ENCODE results near the gene ETNK1.
A peak's percentile ranks its signal among the peaks of the same experiment; 100 is the strongest.

ETNK1 gene

DNA sequence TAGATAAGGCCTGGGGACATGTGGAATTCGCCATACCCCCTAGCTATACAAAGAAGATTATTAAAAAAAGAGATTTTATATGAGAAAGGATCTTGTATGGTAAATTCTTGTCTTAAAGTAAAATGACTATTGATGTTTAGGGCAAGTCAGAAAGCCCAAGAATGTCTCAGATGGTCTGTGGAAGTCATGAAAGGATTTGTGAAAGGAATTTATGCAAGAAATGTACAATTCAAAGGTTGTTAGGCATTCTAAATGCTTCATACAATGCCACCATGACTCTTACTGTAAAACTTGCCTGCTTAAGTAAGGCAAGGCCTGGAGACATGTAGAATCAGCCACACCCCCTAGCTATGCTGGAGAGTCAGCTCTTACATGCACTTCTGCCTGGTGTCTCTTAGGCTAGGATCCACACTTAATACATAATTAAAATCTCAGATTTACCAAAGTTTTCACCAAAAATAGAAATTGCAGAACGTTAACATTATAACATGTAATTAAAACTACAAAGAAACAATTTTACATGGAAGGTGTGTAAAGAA, 8.9 kb upstream of the ETNK1 start:
- TF ChIP-seq, protein P1, sequence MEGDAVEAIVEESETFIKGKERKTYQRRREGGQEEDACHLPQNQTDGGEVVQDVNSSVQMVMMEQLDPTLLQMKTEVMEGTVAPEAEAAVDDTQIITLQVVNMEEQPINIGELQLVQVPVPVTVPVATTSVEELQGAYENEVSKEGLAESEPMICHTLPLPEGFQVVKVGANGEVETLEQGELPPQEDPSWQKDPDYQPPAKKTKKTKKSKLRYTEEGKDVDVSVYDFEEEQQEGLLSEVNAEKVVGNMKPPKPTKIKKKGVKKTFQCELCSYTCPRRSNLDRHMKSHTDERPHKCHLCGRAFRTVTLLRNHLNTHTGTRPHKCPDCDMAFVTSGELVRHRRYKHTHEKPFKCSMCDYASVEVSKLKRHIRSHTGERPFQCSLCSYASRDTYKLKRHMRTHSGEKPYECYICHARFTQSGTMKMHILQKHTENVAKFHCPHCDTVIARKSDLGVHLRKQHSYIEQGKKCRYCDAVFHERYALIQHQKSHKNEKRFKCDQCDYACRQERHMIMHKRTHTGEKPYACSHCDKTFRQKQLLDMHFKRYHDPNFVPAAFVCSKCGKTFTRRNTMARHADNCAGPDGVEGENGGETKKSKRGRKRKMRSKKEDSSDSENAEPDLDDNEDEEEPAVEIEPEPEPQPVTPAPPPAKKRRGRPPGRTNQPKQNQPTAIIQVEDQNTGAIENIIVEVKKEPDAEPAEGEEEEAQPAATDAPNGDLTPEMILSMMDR (IDR thresholded peaks at IDR 0.05; ENCODE audit: low read depth, low read length), result no peak
- H3K4me3 ChIP-seq (replicated peaks in 1 of 2; ENCODE audit: low read depth in 2 of 2, low read length in 2 of 2), result no peak overlapping the region
- no peak for DNase-seq (ENCODE audit: low read depth in 2 of 2)

DNA sequence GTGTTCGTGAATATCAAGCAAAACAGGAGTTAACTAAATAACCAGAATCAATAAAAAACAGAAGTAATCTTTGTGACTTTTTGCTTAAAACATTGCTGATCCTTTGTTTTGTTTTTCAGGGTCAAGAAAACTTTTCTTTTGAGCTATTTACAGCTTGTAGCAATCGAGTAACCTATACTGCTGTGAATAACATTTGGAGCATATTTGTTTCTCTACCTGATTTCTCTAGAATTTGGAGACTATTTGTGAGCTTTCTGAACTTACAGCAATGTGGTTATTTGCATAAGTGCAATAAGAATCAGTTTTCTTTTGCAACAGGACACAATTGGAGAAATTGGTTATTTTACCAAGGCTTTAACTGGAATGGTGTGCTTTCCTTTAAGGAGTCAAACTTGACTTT, 7.3 kb upstream of the ETNK1 start:
- DNase-seq (ENCODE audit: low read depth in 2 of 2), result no peak

DNA sequence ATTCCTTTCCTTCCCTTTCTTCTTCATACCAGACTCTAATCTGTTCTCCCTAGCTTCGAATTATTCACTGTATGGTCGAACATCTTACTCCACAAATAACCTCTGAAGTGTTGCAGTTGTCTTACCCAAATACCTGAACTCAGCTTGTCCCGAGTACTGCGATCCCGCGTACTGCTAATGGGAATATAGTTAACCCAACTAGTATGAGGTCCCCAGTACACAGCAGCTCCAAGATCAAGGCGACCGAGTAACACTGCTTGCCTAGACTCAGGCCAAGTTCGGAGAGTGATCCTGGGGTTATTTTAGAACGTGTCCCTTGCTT, 462 bp upstream of the ETNK1 start:
- no peak for DNase-seq (ENCODE audit: low read depth in 2 of 2)
- H3K4me3 ChIP-seq (replicated peaks in 1 of 2; ENCODE audit: low read depth in 2 of 2, low read length in 2 of 2), result peak overlapping the region; percentile 88 to 99
- TF ChIP-seq, protein P1 (IDR thresholded peaks at IDR 0.05; ENCODE audit: low read depth, low read length), result no peak

More for the DNA sequence above, 7.3 kb upstream of the ETNK1 start:
- TF ChIP-seq, protein P1 (IDR thresholded peaks at IDR 0.05; ENCODE audit: low read depth, low read length), result no peak
- H3K4me3 ChIP-seq (replicated peaks in 1 of 2; ENCODE audit: low read depth in 2 of 2, low read length in 2 of 2), result no peak overlapping the region

DNA sequence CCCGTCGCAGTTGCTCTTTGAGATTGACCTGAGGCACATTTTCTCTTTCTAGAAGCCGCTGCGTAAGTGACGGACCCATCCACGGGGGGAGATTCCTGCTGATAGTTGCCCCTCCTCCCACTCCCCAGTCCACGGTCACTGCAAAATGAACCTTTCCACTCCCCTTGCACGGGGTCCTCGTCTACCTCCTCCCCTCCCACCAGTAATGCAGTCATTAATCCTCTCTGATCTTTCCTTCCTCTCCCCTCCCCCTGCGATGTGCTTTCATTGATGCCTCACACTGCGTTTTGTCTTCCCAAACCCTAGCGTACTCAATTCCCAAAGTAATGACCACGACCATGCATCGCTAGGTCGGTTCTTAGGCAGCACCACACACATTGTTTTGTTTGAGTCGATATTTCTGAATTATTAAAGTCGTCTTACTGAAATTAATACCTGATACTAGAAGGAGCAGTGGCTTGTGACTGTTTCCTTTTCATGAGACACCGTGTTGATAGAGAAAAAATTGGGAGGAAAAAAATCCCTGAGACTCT, 857 bp downstream of the ETNK1 start:
- TF ChIP-seq, protein P1 (IDR thresholded peaks at IDR 0.05; ENCODE audit: low read depth, low read length), result no peak
- peak overlapping the region; percentile 88 to 99 for H3K4me3 ChIP-seq (replicated peaks in 1 of 2; ENCODE audit: low read depth in 2 of 2, low read length in 2 of 2)
- DNase-seq (ENCODE audit: low read depth in 2 of 2), result peak; percentile 34 to 52

DNA sequence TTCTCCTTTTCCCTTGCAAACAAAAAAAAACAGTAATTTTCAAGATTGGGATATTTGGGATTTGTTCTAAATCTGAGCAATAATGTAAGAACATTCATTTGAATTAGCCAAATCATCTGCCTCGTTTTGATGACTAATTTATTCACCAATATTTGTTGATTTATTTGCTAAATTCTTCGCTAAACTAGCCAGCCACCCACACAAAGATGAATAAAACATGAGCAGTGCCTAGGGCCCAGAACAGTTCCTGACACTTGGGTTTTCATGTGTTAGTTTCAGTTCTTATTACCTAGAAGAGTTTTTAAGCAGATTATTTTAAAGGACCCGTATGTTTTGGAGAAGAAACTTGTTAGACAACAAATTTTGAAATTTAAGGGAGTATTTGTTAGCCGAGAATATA, 1.4 kb downstream of the ETNK1 start:
- peak; percentile 39 to 58 for DNase-seq (ENCODE audit: low read depth in 2 of 2)
- peak overlapping the region; percentile 88 to 99 for H3K4me3 ChIP-seq (replicated peaks in 1 of 2; ENCODE audit: low read depth in 2 of 2, low read length in 2 of 2)

DNA sequence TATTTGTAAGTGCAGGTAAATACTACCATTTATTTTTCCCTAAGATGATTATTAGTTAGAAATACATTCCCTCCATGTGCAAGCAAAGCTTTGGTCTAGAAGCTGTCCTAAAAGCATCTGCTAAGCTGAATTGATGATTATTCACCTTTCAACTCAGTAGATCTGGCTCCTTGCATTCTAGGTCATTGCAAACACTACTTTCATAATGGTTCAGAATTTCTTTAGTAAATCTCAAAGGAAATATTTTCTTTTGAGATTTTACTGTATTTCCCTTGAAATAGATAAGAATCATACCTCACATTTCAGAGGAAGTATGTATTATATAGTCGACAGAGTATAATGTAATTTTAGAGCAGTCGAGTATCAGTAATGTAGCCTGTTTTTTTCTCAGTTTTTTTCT, 2.4 kb downstream of the ETNK1 start:
- H3K4me3 ChIP-seq (replicated peaks in 1 of 2; ENCODE audit: low read depth in 2 of 2, low read length in 2 of 2), result peak overlapping the region; percentile 2 to 88
- peak in 1 of 2 donors; percentile 18 for DNase-seq (ENCODE audit: low read depth in 2 of 2)
- TF ChIP-seq, protein P1 (IDR thresholded peaks at IDR 0.05; ENCODE audit: low read depth, low read length), result no peak

More for the DNA sequence above, 1.4 kb downstream of the ETNK1 start:
- TF ChIP-seq, protein P1 (IDR thresholded peaks at IDR 0.05; ENCODE audit: low read depth, low read length), result no peak

DNA sequence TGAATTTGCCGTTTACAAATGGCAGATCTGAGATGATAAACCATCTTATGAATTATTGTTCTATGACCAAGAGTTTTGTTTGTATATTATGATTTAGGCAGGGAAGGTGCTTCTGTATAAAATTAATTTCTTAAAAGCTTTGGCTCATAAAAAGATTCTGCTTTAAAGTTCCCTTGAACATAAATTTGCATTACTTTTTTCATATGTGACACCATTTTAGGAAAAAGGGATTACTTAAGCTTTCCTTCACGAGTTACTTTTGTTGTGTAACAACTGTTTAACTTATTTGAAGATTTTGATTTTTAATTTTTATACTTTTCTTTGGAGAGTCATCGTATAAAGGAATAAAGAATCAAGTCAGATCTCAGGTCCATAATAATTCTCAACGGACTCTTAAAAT, 3.3 kb downstream of the ETNK1 start:
- DNase-seq (ENCODE audit: low read depth in 2 of 2), result peak in 1 of 2 donors; percentile 12
- peak overlapping the region in 1 of 2 donors; percentile 88 for H3K4me3 ChIP-seq (replicated peaks in 1 of 2; ENCODE audit: low read depth in 2 of 2, low read length in 2 of 2)
- TF ChIP-seq, protein P1 (IDR thresholded peaks at IDR 0.05; ENCODE audit: low read depth, low read length), result no peak
